Stimulated activated effector memory CD8-positive, alpha-beta T cell treated with anti-CD3 and anti-CD28 coated beads, Interleukin-12 subunit alpha, Interleukin-12 subunit beta, amount 100 ng/mL, for 72 hours (primary cell): ENCODE measurements around the gene ADGRF3.
"Not testable (repeated sequence)": the region's sequence is repeated elsewhere in the genome, so short reads cannot be mapped to it uniquely, and the experiment has no call there.

Experiments used
- ATAC-seq: fragments of 150-1000 bp; cut with Tn5 transposase; 2 replicates; pipeline ENCODE4 v1.10.0; 2021
- DNase-seq, 2 donors: peaks; one replicate each; pipeline ENCODE4 v3.0.0; 2021 to 2022; ENCODE audit warnings: low spot score in 2 of 2
- H3K27ac Mint-ChIP-seq: one replicate; pipeline ENCODE4 v1.8.0; 2022; ENCODE audit warnings: mild to moderate bottlenecking, mixed read lengths
- H3K36me3 Mint-ChIP-seq: one replicate; pipeline ENCODE4 v1.8.0; 2022; ENCODE audit warnings: mild to moderate bottlenecking, mixed read lengths
- H3K4me1 Mint-ChIP-seq: one replicate; pipeline ENCODE4 v1.8.0; 2022; ENCODE audit warnings: mixed read lengths
- H3K4me3 Mint-ChIP-seq: one replicate; pipeline ENCODE4 v1.8.0; 2022; ENCODE audit warnings: mild to moderate bottlenecking, mixed read lengths
- H3K9me3 Mint-ChIP-seq: one replicate; pipeline ENCODE4 v1.8.0; 2022; ENCODE audit warnings: mixed read lengths

Gene ADGRF3

GRCh38 chr2:26284132-26284531, 62.5 kb downstream of the ADGRF3 start:
- no peak for DNase-seq
- peaks cover 87% of the 10 kb centered on the region for H3K36me3 Mint-ChIP-seq
- no peak overlapping the region for H3K4me3 Mint-ChIP-seq
- H3K4me1 Mint-ChIP-seq = no peaks in the 10 kb centered on the region
- ATAC-seq = no peak
- H3K9me3 Mint-ChIP-seq = no peaks in the 10 kb centered on the region
- no peak overlapping the region for H3K27ac Mint-ChIP-seq

GRCh38 chr2:26283606-26284005, 63.0 kb downstream of the ADGRF3 start:
- no peak overlapping the region for H3K27ac Mint-ChIP-seq
- no peak overlapping the region for H3K4me3 Mint-ChIP-seq
- H3K9me3 Mint-ChIP-seq = no peaks in the 10 kb centered on the region
- DNase-seq (no peak), ATAC-seq (no peak)
- H3K36me3 Mint-ChIP-seq = peaks cover 92% of the 10 kb centered on the region
- H3K4me1 Mint-ChIP-seq = no peaks in the 10 kb centered on the region

- H3K27ac Mint-ChIP-seq = no peak overlapping the region
- no peaks in the 10 kb centered on the region for H3K4me1 Mint-ChIP-seq
- H3K4me3 Mint-ChIP-seq = no peak overlapping the region
- DNase-seq (no peak), ATAC-seq (no peak)
- no peaks in the 10 kb centered on the region for H3K9me3 Mint-ChIP-seq
- H3K36me3 Mint-ChIP-seq = peaks cover 100% of the 10 kb centered on the region
These were observed 65.4 kb downstream of the ADGRF3 start for GRCh38 chr2:26281226-26281625.

- Mint-ChIP-seq H3K27ac (no peak overlapping the region), H3K36me3 (peaks cover 91% of the 10 kb centered on the region), H3K4me1 (no peaks in the 10 kb centered on the region), H3K4me3 (no peak overlapping the region), H3K9me3 (no peaks in the 10 kb centered on the region)
- DNase-seq (no peak), ATAC-seq (no peak)
These were observed 66.7 kb downstream of the ADGRF3 start for GRCh38 chr2:26279886-26280285.

GRCh38 chr2:26276484-26277227, 69.9 kb downstream of the ADGRF3 start:
- Mint-ChIP-seq H3K27ac (no peak overlapping the region), H3K36me3 (peaks cover 88% of the 10 kb centered on the region), H3K9me3 (no peaks in the 10 kb centered on the region), H3K4me1 (no peaks in the 10 kb centered on the region), H3K4me3 (no peak overlapping the region)
- no peak for DNase-seq
- no peak for ATAC-seq

- H3K4me3 Mint-ChIP-seq = no peak overlapping the region
- peaks cover 73% of the 10 kb centered on the region for H3K36me3 Mint-ChIP-seq
- DNase-seq (no peak), ATAC-seq (no peak)
- peaks cover 5% of the 10 kb centered on the region for H3K4me1 Mint-ChIP-seq
- no peak overlapping the region for H3K27ac Mint-ChIP-seq
- H3K9me3 Mint-ChIP-seq = no peaks in the 10 kb centered on the region
These were observed 72.5 kb downstream of the ADGRF3 start for GRCh38 chr2:26274058-26274613.

- Mint-ChIP-seq H3K9me3 (no peaks in the 10 kb centered on the region), H3K36me3 (peaks cover 67% of the 10 kb centered on the region), H3K27ac (no peak overlapping the region), H3K4me3 (no peak overlapping the region), H3K4me1 (peaks cover 5% of the 10 kb centered on the region)
- ATAC-seq (no peak), DNase-seq (no peak)
These were observed 73.1 kb downstream of the ADGRF3 start for GRCh38 chr2:26273501-26273900.

GRCh38 chr2:26270373-26270772, 76.2 kb downstream of the ADGRF3 start:
- DNase-seq (no peak), ATAC-seq (no peak)
- H3K9me3 Mint-ChIP-seq = no peaks in the 10 kb centered on the region
- peak overlapping the region; percentile 2 for H3K27ac Mint-ChIP-seq
- H3K36me3 Mint-ChIP-seq = peaks cover 63% of the 10 kb centered on the region
- H3K4me3 Mint-ChIP-seq = no peak overlapping the region
- peaks cover 5% of the 10 kb centered on the region for H3K4me1 Mint-ChIP-seq

- Mint-ChIP-seq H3K4me1 (peaks cover 5% of the 10 kb centered on the region), H3K4me3 (no peak overlapping the region), H3K36me3 (peaks cover 66% of the 10 kb centered on the region), H3K9me3 (no peaks in the 10 kb centered on the region), H3K27ac (no peak overlapping the region)
- no peak for DNase-seq
- no peak for ATAC-seq
These were observed 76.9 kb downstream of the ADGRF3 start for GRCh38 chr2:26269571-26270158.

- not testable (repeated sequence) for H3K27ac Mint-ChIP-seq, H3K9me3 Mint-ChIP-seq, H3K4me3 Mint-ChIP-seq, ATAC-seq, DNase-seq, H3K4me1 Mint-ChIP-seq
- peaks cover 63% of the 10 kb centered on the region for H3K36me3 Mint-ChIP-seq
These were observed 77.8 kb downstream of the ADGRF3 start for GRCh38 chr2:26268670-26269385.

- Mint-ChIP-seq H3K9me3 (no peaks in the 10 kb centered on the region), H3K27ac (no peak overlapping the region), H3K4me1 (peaks cover 5% of the 10 kb centered on the region), H3K36me3 (peaks cover 63% of the 10 kb centered on the region), H3K4me3 (no peak overlapping the region)
- ATAC-seq (no peak), DNase-seq (no peak)
These were observed 78.4 kb downstream of the ADGRF3 start for GRCh38 chr2:26268213-26268612.

- peaks cover 77% of the 10 kb centered on the region for H3K36me3 Mint-ChIP-seq
- not testable (repeated sequence) for H3K4me1 Mint-ChIP-seq, ATAC-seq, DNase-seq, H3K4me3 Mint-ChIP-seq, H3K27ac Mint-ChIP-seq, H3K9me3 Mint-ChIP-seq
These were observed 87.8 kb downstream of the ADGRF3 start for GRCh38 chr2:26258836-26259235.
